Naive B cell (primary cell): ENCODE results near the gene HAX1. TPM values are rescaled to one million over a fixed set of nuclear protein-coding genes. Genes with fewer than 3 reads are reported as not detected.

Experiments used
- ATAC-seq, 2 donors: fragments of 150-1000 bp; cut with Tn5 transposase; 2 replicates each; pipeline ENCODE4 v1.10.0; 2021; ENCODE audit warnings: low read depth in 2 of 2, mild to moderate bottlenecking in 2 of 2, moderate library complexity in 2 of 2
- DNase-seq: peaks from one replicate; pipeline ENCODE4 v3.0.0; 2022
- H3K27ac Mint-ChIP-seq, 6 donors: one replicate each; pipeline ENCODE4 v1.8.0; 2020 to 2022; ENCODE audit warnings: mild to moderate bottlenecking in 6 of 6, mixed read lengths in 6 of 6, moderate library complexity in 5 of 6, inconsistent platforms in 2 of 6
- H3K27me3 Mint-ChIP-seq, 3 donors: one replicate each; pipeline ENCODE4 v1.8.0; 2021 to 2022; ENCODE audit warnings: mixed read lengths in 3 of 3, mild to moderate bottlenecking in 1 of 3
- H3K36me3 Mint-ChIP-seq, 2 donors: one replicate each; pipeline ENCODE4 v1.8.0; 2020 to 2022; ENCODE audit warnings: mixed read lengths in 2 of 2, inconsistent platforms in 1 of 2, mild to moderate bottlenecking in 1 of 2
- H3K4me1 Mint-ChIP-seq, 3 donors: one replicate each; pipeline ENCODE4 v1.8.0; 2020 to 2022; ENCODE audit warnings: mixed read lengths in 3 of 3, inconsistent platforms in 1 of 3, mild to moderate bottlenecking in 1 of 3, moderate library complexity in 1 of 3
- H3K4me3 Mint-ChIP-seq, 8 donors: one replicate each; pipeline ENCODE4 v1.8.0; 2020 to 2022; ENCODE audit warnings: mild to moderate bottlenecking in 8 of 8, mixed read lengths in 8 of 8, moderate library complexity in 8 of 8, inconsistent platforms in 2 of 8
- H3K9me3 Mint-ChIP-seq, 7 donors: one replicate each; pipeline ENCODE4 v1.8.0; 2020 to 2022; ENCODE audit warnings: mixed read lengths in 7 of 7, mild to moderate bottlenecking in 5 of 7, inconsistent platforms in 2 of 7, moderate library complexity in 1 of 7
- polyA plus RNA-seq, 6 donors: library from polyadenylated mRNA; unstranded; fragments of 300-500 nt; fragmentation: Illumina TruSeq; gene quantifications; one replicate each; pipeline ENCODE4 v1.2.3, GENCODE V29; 2021; ENCODE audit warnings: low read depth in 6 of 6

Gene HAX1
- polyA plus RNA-seq, 6 donors from 2014 or later: 117 to 161 (median 145) TPM

DNA sequence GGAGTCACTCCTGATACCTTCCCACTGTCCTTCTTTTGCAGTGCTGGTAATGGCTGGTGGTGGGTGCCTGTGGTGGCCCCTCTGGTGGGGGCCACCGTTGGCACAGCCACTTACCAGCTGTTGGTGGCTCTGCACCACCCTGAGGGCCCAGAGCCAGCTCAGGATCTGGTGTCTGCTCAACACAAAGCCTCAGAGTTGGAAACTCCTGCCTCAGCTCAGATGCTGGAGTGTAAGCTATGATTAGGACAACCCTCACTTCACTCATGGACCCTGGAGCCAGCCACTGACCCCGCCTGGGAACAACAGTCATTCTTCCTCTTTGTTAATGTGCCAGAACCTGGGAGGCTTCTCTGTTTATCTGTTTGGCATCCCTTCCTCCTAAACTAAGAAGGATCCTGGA, 51.8 kb downstream of the HAX1 start:
- no peak for DNase-seq
- H3K4me1 Mint-ChIP-seq: peaks cover 36 to 41% (median 39%) of the 10 kb centered on the region in 3 donors
- no peak for ATAC-seq
- peaks cover 16 to 31% (median 29%) of the 10 kb centered on the region in 3 donors for H3K27me3 Mint-ChIP-seq
- H3K4me3 Mint-ChIP-seq: peak overlapping the region; percentile 91 to 97 (median 92)
- no peaks in the 10 kb centered on the region for H3K9me3 Mint-ChIP-seq
- H3K27ac Mint-ChIP-seq: peak overlapping the region in 3 of 6 donors; percentile 52 to 86 (median 60)
- H3K36me3 Mint-ChIP-seq: no peaks in the 10 kb centered on the region

DNA sequence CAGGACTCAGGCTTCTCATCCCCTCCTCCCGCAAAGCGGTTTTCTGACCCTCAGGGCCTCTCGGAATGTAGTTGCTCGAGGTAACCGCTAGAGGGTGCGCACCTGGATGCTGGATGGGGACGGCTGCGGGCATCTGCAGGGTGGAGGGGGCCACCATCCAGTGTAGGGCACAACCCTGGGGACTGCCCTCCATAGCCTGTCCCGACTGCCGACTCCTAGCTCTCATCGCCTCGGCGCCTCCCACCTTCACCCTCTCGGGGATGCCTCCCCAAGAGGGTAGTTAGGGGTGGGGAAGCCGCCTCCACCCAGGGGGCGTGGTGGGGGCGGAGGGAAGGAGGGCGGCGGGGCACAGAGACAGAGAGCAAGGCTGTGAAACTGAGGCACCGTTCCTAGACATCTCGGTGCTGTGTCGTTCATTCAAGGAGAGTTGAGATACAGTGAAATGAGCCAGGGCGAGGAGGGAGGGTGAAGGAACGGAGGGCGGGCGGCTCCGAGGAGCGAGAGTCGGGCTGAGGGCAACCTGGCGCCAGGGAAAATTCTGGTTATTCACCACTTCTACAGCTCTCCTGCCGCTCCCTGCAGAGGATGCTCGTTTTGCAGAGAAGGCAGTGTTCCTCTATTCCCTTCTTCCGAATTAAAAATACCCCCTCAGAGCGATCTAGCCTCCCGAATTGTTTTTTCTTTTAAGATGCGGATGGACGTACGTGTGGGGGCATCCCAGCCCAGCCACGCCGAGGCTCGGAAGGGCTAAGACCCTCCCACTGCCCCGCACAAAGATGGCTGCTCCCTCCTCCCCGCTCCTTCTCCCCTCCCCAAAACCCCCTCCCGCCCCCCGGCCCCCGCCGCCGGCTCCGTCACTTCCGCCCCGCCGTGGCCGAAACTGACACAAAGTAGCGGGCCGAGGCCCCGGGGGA, 52.5 kb downstream of the HAX1 start, which contains the start of gene ATP8B2:
Gene ATP8B2 (plus strand): TSS at position 857 of the 914 bp plus-strand sequence. CDS start 2,617 bp downstream, outside the sequence.
- H3K27ac Mint-ChIP-seq: peak within 1 kb of the TSS; percentile 86 to 93 (median 89)
- ATAC-seq (peak; percentile 50), DNase-seq (peak; percentile 80)
- H3K9me3 Mint-ChIP-seq: no peaks in the 10 kb centered on the region
- H3K4me3 Mint-ChIP-seq: peak within 1 kb of the TSS; percentile 91 to 97 (median 94)
- H3K36me3 Mint-ChIP-seq: no peaks in the 10 kb centered on the region
- peaks cover 42 to 48% (median 46%) of the 10 kb centered on the region in 3 donors for H3K4me1 Mint-ChIP-seq
- peaks cover 10 to 25% (median 23%) of the 10 kb centered on the region in 3 donors for H3K27me3 Mint-ChIP-seq

Other genes starting within 250 kb of the HAX1 start
- gene NUP210L, start 117.6 kb upstream of the HAX1 start, polyA plus RNA-seq: not detected
- 100 to 1,000 TPM; 669 to 816 (median 772) TPM for gene TPM3, start 80.5 kb upstream of the HAX1 start, polyA plus RNA-seq
- not detected for gene CFAP141, start 66.3 kb upstream of the HAX1 start, polyA plus RNA-seq
- gene UBAP2L, start 51.7 kb upstream of the HAX1 start, polyA plus RNA-seq: 10 to 100 TPM; 23.7 to 81.6 (median 47.4) TPM
- under 1 TPM in 2 of 6 donors, not detected in 4; 0.13 to 0.56 TPM for gene AQP10, start 48.5 kb downstream of the HAX1 start, polyA plus RNA-seq
- 10 to 100 TPM in 1 of 6 donors, 1 to 10 TPM in 5; 5.0 to 11.7 (median 7.7) TPM for gene ATP8B2, start 52.9 kb downstream of the HAX1 start, polyA plus RNA-seq
- 1 to 10 TPM in 2 of 6 donors, under 1 TPM in 4; 0.28 to 1.3 (median 0.75) TPM for gene IL6R, start 132.7 kb downstream of the HAX1 start, polyA plus RNA-seq
- gene TDRD10, start 229.6 kb downstream of the HAX1 start, polyA plus RNA-seq: not detected
- gene SHE, start 229.8 kb downstream of the HAX1 start, polyA plus RNA-seq: not detected